GM18502 (cell line): ENCODE measurements around the gene GABRB1.

ENCODE experiments used
- ATAC-seq: cut with Tn5 transposase; IDR thresholded peaks from one replicate; pipeline ENCODE4 v1.9.1; 2021; ENCODE audit warnings: mild to moderate bottlenecking; ENCODE audit not compliant: unreplicated experiment, poor library complexity

Gene GABRB1

GRCh38 chr4:47434931-47435330 lies 403.6 kb downstream of the GABRB1 start:
- no peak for ATAC-seq

DNA sequence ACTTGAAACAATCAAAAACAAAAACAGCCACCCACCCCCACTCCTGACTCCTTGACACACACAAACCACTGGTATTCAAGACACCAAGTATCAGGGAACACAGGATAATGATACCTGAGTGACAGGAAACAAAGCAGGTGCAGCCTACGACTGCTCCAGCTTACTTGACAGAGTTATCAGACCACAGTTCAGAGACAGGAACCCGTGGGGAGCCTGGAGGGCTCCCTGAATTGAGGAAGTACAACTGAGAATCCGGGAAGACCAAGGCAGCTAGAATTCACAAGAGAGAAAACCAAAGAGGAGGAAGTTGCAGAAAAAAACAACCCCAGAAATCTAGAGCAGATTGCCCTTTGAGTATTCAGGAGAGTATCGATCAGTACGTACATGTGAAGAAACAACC lies 411.6 kb downstream of the GABRB1 start:
- ATAC-seq = peak; percentile 83

DNA sequence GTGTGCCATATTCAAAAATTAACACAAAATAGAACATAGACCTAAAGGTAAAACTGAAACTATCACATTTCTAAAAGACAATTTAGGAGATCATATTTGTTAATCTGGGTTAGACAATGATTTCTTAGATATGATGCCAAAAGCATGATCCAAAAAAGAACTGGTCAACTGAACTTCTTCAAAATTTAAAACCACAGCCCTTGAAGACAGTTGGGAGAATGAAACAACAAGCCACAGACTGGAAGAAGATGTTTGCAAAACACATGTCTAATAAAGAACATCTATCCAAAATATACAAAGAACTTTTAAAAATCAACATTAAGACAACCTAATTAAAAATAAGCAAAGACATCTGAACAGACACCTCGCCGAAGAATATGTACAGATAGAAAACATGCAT lies 412.7 kb downstream of the GABRB1 start:
- no peak for ATAC-seq

- ATAC-seq = no peak
Measured at GRCh38 chr4:47451657-47452056, 420.3 kb downstream of the GABRB1 start.

GRCh38 chr4:47462799-47463234 lies 431.4 kb downstream of the GABRB1 start:
- ATAC-seq = peak; percentile 38

DNA sequence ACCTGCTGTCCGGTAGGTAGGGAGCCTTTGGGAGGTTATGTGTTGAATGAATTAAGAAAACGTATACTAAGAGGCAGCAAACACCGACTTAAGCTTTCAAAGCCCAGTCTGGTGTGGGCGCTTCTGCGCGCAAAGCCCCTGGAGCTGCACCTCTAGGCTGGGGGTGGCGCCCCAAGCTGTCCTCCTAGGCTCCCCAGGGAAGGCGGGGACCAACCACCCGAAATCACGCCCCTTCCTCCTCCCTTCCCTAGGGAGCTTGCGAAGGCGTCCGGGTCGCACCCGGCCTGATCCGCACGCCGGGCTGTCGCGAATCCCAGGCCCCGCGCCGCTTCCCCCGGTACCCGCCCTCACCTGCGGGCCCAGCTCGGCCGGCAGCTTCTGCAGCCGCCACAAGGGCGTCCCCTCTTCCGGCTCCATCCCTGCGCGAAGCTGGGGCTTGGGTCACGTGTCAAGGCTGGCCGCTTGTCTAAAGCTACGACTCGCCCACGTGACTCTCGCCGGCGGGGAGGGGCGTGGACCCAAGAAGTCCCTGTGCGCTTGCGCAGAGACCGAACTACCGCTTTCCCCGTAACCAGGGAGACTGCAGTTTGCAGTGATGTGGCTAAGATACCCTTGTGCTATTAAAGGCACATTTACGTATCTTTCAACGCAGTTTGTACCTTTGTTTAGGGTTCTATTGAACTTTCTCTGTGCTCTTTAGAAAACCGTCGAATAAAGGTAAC lies 432.0 kb downstream of the GABRB1 start, which contains the start of gene COMMD8:
Gene COMMD8 (minus strand): TSS at position 468 of the 722 bp plus-strand sequence. CDS start 51 bp downstream, at position 417.
- peak; percentile 91 for ATAC-seq

- ATAC-seq = peak; percentile 22
Measured at GRCh38 chr4:47465004-47465403, 433.6 kb downstream of the GABRB1 start.

GRCh38 chr4:47466056-47466785 lies 434.9 kb downstream of the GABRB1 start:
- no peak for ATAC-seq

DNA sequence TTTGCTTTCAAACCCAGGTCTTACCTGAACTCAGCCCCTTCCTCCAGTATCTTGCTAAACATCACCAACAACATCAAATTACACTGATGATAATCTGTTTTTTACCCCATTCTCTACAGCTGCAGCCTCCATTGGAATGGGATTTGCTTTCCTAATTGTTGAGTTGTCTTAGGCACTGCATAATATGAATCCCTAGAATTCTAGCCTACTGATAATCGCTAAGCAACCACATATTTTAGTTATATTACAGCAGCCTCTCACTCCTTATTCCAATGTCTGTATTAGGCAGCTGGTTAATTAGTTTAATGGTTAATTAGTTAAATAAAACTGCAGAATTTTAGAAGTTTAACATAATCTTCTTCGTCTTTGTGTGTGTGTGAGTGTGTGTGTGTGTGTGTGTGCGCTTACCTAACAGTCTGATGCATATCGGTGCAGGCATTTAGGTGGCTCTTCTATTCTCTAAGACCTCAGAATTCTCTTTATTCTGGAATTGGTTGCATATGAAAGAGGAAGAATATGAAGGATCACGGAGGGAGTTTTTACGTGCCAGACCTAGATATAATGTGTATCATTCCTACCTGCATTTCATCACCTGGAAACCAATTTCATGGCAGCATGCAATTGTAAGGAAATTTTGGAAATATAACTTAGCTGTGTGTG lies 437.5 kb downstream of the GABRB1 start:
- no peak for ATAC-seq

GRCh38 chr4:47469951-47470350 lies 438.6 kb downstream of the GABRB1 start:
- ATAC-seq = no peak

DNA sequence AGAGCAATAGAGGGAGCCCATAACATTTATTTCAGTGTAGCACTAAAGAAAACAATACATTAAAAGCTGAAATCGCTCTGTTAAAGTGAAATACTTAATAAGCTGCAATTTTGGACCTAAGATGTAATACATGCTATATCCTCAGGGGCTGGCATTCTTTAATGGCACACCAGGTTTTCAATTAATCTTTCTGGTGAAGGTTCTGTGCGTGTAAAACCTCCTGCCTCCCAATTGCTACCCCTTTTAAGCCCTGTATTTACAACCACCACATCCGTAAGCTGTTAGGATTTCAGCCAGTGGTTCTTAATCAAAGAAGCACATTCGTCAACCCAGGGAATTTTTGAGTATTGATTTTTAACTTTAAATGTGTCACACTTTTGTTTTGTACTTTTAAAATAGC lies 439.7 kb downstream of the GABRB1 start:
- no peak for ATAC-seq

DNA sequence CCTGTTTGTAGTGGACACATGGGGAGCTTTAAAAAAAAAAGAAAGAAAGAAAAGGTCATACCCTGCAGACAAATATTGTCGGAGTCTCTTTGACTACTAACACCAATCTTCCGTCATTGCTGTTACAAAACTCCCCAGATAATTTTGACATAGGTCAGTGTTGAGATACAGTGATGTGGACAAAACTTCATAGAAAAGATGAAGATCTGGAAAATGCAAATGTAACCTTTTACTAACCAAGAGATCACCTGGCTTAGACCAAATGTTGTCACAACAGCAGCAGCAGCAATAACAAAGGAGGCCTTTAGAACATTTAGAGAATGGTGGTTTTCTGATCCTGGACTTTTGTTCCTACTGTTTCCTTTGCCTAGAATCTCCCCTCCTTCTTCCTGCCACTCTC lies 440.2 kb downstream of the GABRB1 start:
- ATAC-seq = no peak

- no peak for ATAC-seq
Measured at GRCh38 chr4:47473141-47473750, 441.9 kb downstream of the GABRB1 start.

GRCh38 chr4:47474799-47475198 lies 443.4 kb downstream of the GABRB1 start:
- no peak for ATAC-seq

DNA sequence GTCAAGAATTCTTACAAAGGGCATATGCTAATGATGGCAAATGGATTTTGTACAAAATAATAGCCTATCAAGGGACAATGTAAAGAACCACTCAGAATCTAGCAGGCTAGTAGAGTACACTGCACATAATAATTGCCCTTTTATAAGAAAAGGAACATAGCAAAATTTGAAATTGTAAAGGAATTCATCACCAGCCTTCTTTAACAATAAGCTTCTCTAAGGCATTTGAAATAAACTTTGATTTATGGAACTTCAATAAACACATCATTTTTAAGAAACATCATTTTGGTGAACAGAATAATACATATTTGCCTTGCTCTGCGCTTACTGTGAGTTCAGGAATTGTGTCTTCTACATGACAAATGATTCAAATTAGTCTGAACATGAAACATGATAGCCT lies 444.0 kb downstream of the GABRB1 start:
- ATAC-seq = no peak
